HFF-Myc (cell line): ENCODE results near the gene C15orf61.

Source experiments
- DNase-seq: peaks from one replicate; pipeline ENCODE4 v3.0.0-alpha.2; 2011; ENCODE audit warnings: low read depth; ENCODE audit errors: extremely low read depth
- H3K4me3 ChIP-seq: replicated peaks from 2 replicates; pipeline ENCODE4 v1.5.1; 2011; ENCODE audit warnings: low read depth, mild to moderate bottlenecking, control low read depth, low read length
- TF ChIP-seq, protein P1 (sequence below): IDR thresholded peaks from 2 replicates; pipeline ENCODE4 v1.5.1; 2012; ENCODE audit warnings: mild to moderate bottlenecking, low read depth, low read length, control low read depth; ENCODE audit errors: missing control alignments

The C15orf61 gene

DNA sequence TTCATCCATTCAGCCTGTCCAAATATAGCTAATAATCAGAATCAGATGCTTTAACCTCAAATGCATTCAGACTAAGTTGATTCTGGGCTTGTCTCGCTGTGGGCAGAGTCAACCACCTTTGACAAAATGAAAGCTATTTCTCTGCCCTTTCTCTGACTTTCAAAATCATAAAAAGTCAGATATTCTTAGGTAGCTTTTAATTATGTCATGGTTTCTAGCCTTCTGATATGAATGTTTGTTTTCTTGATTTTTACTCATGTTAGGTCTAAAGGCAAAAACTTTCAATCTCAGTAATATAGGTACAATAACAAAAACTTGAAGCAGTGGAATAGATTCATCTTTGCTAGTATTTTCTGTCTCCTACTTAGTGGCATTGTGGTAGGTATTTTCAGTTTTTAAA, 25.3 kb upstream of the C15orf61 start:
- no peak for DNase-seq
- TF ChIP-seq, protein P1, sequence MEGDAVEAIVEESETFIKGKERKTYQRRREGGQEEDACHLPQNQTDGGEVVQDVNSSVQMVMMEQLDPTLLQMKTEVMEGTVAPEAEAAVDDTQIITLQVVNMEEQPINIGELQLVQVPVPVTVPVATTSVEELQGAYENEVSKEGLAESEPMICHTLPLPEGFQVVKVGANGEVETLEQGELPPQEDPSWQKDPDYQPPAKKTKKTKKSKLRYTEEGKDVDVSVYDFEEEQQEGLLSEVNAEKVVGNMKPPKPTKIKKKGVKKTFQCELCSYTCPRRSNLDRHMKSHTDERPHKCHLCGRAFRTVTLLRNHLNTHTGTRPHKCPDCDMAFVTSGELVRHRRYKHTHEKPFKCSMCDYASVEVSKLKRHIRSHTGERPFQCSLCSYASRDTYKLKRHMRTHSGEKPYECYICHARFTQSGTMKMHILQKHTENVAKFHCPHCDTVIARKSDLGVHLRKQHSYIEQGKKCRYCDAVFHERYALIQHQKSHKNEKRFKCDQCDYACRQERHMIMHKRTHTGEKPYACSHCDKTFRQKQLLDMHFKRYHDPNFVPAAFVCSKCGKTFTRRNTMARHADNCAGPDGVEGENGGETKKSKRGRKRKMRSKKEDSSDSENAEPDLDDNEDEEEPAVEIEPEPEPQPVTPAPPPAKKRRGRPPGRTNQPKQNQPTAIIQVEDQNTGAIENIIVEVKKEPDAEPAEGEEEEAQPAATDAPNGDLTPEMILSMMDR: no peak
- H3K4me3 ChIP-seq: no peak overlapping the region

DNA sequence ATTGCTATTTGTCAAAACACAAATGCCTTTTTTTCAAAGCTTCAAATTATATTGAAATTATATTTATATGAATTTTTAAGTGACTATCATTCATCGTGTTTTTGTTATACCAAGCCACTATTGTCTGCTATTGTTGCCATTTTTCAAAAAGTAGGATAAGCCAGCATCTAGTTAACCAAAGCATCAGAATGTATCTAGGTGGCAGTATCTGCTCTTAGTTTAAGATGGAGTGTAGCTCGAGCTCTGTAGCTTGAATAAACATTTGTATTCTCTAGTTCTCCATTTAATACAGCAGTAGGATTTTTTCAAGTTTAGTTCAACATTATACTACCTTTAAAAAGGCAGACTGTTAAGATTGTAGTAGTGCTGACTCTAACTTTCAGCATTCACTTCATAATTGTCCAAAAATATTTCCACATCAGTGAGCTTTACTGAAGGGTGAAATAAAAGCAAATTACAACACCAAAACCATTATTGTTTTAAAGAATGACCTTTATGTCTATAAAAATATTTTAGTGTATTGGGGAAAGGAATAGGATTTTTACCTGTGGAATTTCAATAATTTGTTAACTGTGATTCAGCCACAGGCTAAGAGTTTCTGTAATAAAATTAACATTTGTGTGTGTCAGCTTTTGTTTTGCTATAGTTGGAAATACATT, 19.6 kb upstream of the C15orf61 start:
- TF ChIP-seq, protein P1: peak; percentile 26
- H3K4me3 ChIP-seq: no peak overlapping the region
- no peak for DNase-seq

DNA sequence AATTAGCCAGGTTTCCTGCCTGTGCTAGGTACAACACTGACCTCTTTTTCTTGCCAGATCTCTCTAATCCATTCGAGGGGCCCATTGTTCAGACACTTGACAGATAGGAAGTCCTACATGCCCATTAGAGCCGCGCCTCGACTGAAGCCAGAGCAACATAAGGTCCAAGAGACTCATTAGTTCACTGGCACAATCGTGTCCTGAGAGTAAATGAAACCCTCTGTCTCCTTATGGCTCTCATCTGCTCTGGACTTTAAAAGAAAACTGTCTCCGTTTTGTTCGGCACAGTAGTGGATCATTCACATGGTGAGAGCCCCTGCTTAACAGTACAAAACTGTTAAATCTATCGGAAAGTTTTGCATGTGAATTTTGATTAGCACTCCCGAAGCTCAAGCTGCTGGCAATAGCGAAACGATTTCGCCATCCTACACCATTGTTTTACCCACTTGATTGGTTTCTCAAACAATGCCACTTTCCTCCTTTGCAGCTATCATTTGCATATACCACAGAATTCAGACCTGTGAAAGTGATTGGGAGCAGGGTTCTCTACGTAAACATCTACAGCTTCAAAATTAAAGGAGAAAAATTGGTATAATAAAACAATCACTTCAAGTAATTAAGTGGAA, 19.0 kb upstream of the C15orf61 start:
- no peak overlapping the region for H3K4me3 ChIP-seq

DNA sequence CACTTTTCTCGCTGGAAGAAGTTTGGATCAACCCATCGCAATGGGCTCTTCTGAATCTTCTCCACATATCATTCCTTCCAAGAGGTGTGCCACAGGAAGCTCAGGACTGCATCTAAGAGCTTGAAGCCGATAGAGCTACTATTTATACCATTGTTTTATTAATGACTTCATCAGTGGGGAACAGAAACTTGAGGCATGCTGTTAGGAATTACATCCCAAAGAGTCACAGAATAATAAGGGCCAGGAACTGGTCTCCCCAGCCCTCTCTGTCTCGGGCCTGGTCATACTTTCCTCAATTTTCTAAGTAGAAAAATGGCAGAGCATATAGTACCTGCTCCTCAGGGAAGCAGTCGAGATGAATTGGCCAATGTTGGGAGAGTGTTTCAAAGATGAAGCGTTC, 16.9 kb upstream of the C15orf61 start:
- TF ChIP-seq, protein P1: no peak
- H3K4me3 ChIP-seq: no peak overlapping the region
- no peak for DNase-seq

More for the DNA sequence above, 19.0 kb upstream of the C15orf61 start:
- no peak for DNase-seq
- TF ChIP-seq, protein P1: no peak

DNA sequence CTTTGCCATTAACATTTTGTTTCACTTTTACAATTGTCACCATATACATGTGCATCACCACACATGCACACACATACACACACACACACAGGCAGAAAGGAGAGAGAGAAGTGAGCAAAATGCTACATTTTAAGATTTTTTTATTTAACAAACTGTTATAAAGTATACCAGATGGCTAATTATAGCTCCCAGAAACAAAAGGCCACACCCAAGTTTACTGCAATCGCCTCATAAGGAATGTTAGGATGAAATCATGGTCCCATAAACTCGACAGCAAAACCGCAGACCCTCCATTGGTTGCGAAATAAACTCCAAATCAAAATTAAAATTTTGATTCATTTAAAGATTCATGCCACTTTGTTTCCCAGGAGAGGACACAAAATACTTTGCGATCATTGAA, 16.1 kb upstream of the C15orf61 start:
- H3K4me3 ChIP-seq: no peak overlapping the region
- TF ChIP-seq, protein P1: no peak
- peak; percentile 56 for DNase-seq

DNA sequence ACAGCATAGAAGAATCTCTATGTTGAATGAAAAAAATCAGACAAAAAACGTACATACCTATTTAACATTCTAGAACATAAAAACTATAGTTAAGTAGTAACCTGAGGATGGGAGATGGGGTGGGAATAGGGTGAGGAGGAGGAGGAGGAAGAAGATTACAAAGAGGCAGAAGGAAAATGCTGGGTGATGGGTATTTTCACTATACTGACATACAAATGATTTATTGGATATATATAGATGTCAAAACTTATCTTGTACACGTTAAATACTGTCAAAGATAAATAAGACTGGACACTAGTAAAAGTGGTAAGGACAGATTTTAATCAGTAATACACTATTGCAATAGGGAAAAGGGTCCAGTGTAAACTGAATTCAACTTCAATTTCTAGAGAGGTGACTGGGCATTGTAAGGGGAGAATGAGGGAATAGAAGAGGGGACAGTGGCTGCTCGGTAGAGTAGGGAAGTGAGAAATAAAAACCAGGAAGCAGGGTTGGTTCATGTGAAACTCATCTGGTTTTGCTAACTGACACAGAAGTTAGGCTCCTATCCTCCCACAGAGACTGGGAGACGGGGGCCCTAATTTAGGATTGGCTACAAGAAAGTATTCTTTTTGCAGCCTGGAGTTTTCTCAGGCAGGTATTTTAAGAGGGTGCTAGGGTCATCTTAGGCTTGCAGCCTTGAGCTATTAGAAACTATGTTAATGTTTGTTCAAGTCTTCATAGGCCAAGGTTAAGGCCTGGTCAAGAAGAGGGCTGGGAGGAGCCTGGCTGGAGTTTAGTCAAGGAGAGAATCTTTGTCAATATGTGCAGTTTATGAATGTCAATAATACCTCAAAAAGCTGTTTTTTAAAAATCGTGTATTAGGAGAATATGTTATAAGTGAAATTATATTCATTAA, 15.0 kb upstream of the C15orf61 start:
- TF ChIP-seq, protein P1: no peak
- no peak overlapping the region for H3K4me3 ChIP-seq
- no peak for DNase-seq
